Left lung (tissue), 10 donors: ENCODE results near the gene MYLK3. TPM values are rescaled to one million over a fixed set of nuclear protein-coding genes. Genes with fewer than 3 reads are reported as not detected.

Experiments used
- ATAC-seq: fragments of 200-7000 bp; cut with Tn5 transposase; one replicate; pipeline ENCODE4 v1.9.1; 2020; ENCODE audit warnings: moderate library complexity
- DNase-seq, 4 donors: peaks; one replicate each; pipeline ENCODE4 v3.0.0-alpha.2; 2013 to 2020
- H3K27ac ChIP-seq, 2 donors: fragments of 200-600 bp; sonication (generic) in 1 of 2; one replicate each; pipeline versions ENCODE4 v1.5.0 to v1.8.0; 2020 to 2021
- H3K27me3 ChIP-seq, 2 donors: fragments of 200-600 bp; sonication (generic) in 1 of 2; one replicate each; pipeline versions ENCODE4 v1.5.0 to v1.8.0; 2020 to 2021
- H3K36me3 ChIP-seq, 2 donors: fragments of 200-600 bp; sonication (generic) in 1 of 2; one replicate each; pipeline versions ENCODE4 v1.5.0 to v1.8.0; 2020 to 2021
- H3K4me1 ChIP-seq, 2 donors: fragments of 200-600 bp; one replicate each; pipeline ENCODE4 v1.8.0; 2021
- H3K4me3 ChIP-seq, 2 donors: fragments of 200-600 bp; sonication (generic) in 1 of 2; one replicate each; pipeline versions ENCODE4 v1.5.0 to v1.8.0; 2020 to 2021; ENCODE audit warnings: mild to moderate bottlenecking in 1 of 2
- H3K9me3 ChIP-seq, 2 donors: fragments of 200-600 bp; sonication (generic) in 1 of 2; one replicate each; pipeline versions ENCODE4 v1.5.0 to v1.8.0; 2020 to 2021
- intact Hi-C, 2 donors: fragments of 100-400 bp; cut with DNase I; formaldehyde crosslinking; loops; one replicate each; pipeline versions ENCODE4 v1.11.2 to v1.14.2; 2022
- polyA plus RNA-seq, 6 donors: library from polyadenylated mRNA; unstranded; fragments of 120-200 nt; gene quantifications; one replicate each; pipeline ENCODE4 v1.2.1, GENCODE V29; 2013; ENCODE audit not compliant: insufficient read length in 6 of 6
- total RNA-seq, 2 donors: library from RNA; stranded (reverse); fragmentation: NEBNext Ultra II Directional; extraction: Animal tissue kit (Norgen Biotek cat#: 25700); gene quantifications; one replicate each; pipeline ENCODE4 v1.2.1, GENCODE V29; 2021
- TF ChIP-seq, protein P1 (sequence below), 2 donors: fragments of 200-600 bp; sonication (generic) in 1 of 2; IDR thresholded peaks; one replicate each; pipeline versions ENCODE4 v1.5.0 to v1.8.0; 2021; ENCODE audit warnings: antibody characterized with exemption in 2 of 2
- donor health status: DM: no; HTN: yes; CAD: no.
- donor health status: DM: no; HTN: no; CAD: no.

MYLK3 gene
- total and polyA plus RNA-seq, 8 donors, result 0.03 to 1.2 (median 0.58) TPM

DNA sequence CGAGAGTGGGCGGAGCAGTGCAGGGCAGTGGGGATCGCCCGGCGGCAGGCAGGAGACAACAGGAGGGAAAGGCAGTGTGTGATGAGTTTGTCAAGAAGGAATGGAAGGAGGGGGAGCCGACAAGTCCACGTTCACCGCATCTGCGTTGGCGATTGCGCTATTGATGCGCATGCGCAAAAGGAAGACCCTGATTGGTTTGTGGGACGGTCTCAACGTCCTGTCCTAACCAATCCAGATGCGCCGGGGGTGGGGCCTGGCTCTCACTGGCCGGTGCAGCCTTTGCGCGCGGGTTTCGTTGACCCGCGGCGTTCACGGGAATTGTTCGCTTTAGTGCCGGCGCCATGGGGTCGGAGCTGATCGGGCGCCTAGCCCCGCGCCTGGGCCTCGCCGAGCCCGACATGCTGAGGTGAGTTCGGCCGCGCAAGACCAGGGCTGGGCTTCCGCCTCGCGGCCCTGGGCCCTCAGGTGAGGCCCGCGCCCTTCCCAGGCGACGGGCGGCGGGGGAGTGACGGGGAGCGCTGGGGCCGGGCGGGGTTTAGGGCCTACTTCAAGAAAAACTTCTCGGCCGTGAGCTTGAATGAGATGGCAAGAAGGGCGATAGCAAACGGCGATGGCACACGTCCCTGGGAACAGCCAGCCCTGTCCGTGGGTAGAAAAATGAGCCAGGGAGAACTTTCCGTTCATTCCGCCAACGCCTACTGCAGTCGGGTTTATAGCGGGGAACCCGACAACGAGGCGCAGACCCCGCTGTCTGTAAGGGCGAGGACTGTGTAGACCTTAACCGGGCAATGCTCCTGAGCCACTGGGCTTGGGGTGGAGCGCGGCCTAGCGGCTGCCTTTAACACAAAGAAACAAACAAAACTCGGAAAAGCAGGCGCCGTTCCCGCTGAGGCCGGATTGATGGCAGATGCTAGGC, 58.5 kb downstream of the MYLK3 start, which contains the start of gene ORC6:
Gene ORC6, plus strand, starts transcription at position 295 of the 916 bp plus-strand sequence. Its CDS starts 47 bp downstream, at position 342.
- Histone ChIP-seq H3K27ac (peak within 1 kb of the TSS; percentile 93 to 94), H3K4me3 (peak within 1 kb of the TSS; percentile 86 to 87), H3K9me3 (no peaks in the 10 kb centered on the region), H3K36me3 (no peaks in the 10 kb centered on the region), H3K4me1 (peaks cover 16 to 52% of the 10 kb centered on the region in 2 donors), H3K27me3 (no peaks in the 10 kb centered on the region)
- ATAC-seq (peak; percentile 88), DNase-seq (peak; percentile 97 to 99 (median 98))
- TF ChIP-seq, protein P1, sequence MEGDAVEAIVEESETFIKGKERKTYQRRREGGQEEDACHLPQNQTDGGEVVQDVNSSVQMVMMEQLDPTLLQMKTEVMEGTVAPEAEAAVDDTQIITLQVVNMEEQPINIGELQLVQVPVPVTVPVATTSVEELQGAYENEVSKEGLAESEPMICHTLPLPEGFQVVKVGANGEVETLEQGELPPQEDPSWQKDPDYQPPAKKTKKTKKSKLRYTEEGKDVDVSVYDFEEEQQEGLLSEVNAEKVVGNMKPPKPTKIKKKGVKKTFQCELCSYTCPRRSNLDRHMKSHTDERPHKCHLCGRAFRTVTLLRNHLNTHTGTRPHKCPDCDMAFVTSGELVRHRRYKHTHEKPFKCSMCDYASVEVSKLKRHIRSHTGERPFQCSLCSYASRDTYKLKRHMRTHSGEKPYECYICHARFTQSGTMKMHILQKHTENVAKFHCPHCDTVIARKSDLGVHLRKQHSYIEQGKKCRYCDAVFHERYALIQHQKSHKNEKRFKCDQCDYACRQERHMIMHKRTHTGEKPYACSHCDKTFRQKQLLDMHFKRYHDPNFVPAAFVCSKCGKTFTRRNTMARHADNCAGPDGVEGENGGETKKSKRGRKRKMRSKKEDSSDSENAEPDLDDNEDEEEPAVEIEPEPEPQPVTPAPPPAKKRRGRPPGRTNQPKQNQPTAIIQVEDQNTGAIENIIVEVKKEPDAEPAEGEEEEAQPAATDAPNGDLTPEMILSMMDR (IDR thresholded peaks at IDR 0.05), result peak in 1 of 2 donors; percentile 21
- intact Hi-C loops, result no loop called here

DNA sequence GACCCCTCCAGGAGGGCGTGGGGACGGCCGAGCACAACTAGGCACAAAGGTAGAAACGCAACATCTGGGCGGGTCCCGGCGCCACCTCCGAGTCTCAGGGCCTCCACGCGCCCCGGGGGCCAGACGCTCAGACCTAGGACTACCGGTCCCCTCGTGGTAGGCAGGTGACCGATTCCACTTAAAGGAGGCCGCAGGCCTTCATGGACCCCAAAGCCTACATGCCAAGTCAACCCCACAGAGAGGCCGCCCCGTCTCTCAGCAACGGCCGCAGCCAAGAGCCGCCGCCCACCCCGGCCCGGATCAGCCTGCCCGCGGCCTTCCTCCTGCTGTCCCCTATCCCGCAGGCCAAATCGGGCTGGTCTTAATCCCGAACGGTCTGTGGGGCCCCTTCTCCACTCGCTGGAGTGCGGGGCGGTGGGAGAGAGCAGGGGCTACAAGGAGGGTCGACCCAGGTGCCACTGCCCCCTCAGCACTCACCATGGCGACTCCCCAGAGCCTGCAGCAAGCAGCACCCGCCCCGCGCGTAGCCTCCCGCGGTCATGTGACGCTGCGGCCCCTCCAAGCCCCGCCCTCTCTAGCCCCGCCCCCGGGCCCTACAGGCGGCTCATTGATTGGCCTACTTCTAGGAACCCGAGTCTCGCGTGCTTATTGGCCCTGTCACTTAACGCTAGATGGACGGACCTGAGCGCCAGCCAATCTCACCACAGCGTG, 59.3 kb downstream of the MYLK3 start, which contains the start of gene VPS35:
Gene VPS35, minus strand, starts transcription at position 525 of the 711 bp plus-strand sequence. Its CDS starts 45 bp downstream, at position 480.
- intact Hi-C loops, result no loop called here
- DNase-seq (peak in 3 of 4 donors; percentile 99 to 100 (median 99)), ATAC-seq (peak; percentile 93)
- TF ChIP-seq, protein P1 (IDR thresholded peaks at IDR 0.05), result no peak
- peak within 1 kb of the TSS; percentile 93 to 94 for H3K27ac ChIP-seq
- H3K27me3 ChIP-seq, result no peaks in the 10 kb centered on the region
- no peaks in the 10 kb centered on the region for H3K36me3 ChIP-seq
- H3K9me3 ChIP-seq, result no peaks in the 10 kb centered on the region
- peaks cover 16 to 53% of the 10 kb centered on the region in 2 donors for H3K4me1 ChIP-seq
- peak within 1 kb of the TSS; percentile 86 to 87 for H3K4me3 ChIP-seq

DNA sequence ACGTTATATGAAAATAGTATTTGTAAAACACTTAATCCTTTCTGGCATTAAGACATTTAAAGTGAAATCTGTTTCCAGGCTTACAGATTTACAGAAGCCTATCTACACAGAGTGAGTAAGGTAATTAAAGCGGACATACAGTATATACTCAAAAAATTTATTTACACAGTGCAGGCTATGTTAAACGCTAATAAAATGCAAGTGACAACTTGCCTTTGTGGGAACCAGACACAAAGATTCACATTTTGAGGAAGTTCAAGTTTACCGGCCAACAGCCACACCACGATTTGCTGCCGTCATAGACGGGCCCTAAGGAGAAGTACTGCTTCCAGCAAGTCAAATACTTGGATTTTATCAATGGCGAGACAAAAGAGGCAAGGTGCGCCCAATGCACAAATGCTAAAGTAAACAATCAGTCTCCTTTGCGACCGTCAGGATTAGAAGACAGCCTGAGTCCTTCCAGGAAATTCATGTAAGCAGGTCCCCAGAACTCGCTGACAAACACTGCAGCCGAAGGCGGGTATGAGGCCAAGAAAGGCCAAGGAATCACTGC, 60.0 kb downstream of the MYLK3 start:
- TF ChIP-seq, protein P1 (IDR thresholded peaks at IDR 0.05), result no peak
- ATAC-seq, result peak; percentile 25
- H3K4me1 ChIP-seq, result peaks cover 16 to 58% of the 10 kb centered on the region in 2 donors
- H3K36me3 ChIP-seq, result no peaks in the 10 kb centered on the region
- H3K4me3 ChIP-seq, result peak overlapping the region; percentile 86 to 87
- peak in 2 of 4 donors; percentile 78 to 82 for DNase-seq
- H3K27me3 ChIP-seq, result no peaks in the 10 kb centered on the region
- peak overlapping the region; percentile 93 to 94 for H3K27ac ChIP-seq
- no peaks in the 10 kb centered on the region for H3K9me3 ChIP-seq
- intact Hi-C loops, result no loop called here

DNA sequence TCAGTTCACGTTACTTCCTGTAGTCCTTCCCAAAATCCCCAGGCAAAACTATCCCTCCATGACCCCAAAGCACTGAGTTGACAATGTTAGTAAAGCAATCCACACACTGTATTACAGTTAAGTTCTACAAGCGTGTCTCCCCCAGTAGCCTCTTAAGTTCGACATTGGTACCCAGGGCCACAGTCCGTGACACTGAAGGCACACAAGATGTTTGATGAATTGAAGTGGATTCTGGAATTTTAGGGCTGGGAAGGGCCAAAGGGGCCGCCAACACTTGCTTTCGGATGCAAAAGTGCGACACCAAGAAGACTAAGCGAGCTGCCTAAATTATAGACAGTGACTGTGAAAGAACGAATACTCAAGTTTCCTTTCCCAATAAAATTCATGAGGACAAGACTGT, 60.7 kb downstream of the MYLK3 start:
- TF ChIP-seq, protein P1 (IDR thresholded peaks at IDR 0.05), result no peak
- Histone ChIP-seq H3K9me3 (no peaks in the 10 kb centered on the region), H3K4me1 (peaks cover 16 to 58% of the 10 kb centered on the region in 2 donors), H3K27ac (peak overlapping the region in 1 of 2 donors; percentile 94), H3K36me3 (no peaks in the 10 kb centered on the region), H3K27me3 (no peaks in the 10 kb centered on the region), H3K4me3 (peak overlapping the region; percentile 86 to 87)
- intact Hi-C loops, result no loop called here
- ATAC-seq (no peak), DNase-seq (no peak)
